ENCODE data around the gene IL17RD. TPM values are rescaled to one million over a fixed set of nuclear protein-coding genes. Genes with fewer than 3 reads are reported as not detected.

The IL17RD gene
- total and polyA plus RNA-seq, 10 of the 15 experiments (the other 5 are each of a cell fraction or from before 2014, with no cell fraction given), result 0.01 to 0.08 (median 0.04) TPM; not detected in 3

DNA sequence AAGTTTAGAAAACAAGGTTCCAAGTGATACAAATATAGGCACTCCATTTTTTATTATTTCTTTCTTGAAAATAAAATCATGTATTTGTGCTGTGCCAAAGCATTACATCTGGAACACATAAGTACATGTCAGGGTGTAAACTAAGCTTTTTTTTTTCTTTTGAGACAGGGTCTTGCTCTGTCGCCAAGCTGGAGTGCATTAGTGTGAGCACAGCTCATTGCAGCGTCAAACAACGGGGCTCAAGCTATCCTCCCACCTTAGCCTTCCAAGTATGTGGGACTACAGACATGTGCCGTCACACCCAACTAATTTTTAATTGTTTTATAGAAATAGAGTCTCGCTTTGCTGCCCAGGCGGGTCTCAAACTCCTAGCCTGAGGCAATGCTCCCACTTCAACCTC, 95.7 kb downstream of the IL17RD start:
- intact Hi-C loops (cut with micrococcal nuclease; ENCODE audit: unreplicated experiment), result loop anchor here (2.0 to 10.0 kb wide), 2 partner anchors 23 to 365 kb away; no protein-coding TSS in a partner anchor
- TF ChIP-seq, protein P1, sequence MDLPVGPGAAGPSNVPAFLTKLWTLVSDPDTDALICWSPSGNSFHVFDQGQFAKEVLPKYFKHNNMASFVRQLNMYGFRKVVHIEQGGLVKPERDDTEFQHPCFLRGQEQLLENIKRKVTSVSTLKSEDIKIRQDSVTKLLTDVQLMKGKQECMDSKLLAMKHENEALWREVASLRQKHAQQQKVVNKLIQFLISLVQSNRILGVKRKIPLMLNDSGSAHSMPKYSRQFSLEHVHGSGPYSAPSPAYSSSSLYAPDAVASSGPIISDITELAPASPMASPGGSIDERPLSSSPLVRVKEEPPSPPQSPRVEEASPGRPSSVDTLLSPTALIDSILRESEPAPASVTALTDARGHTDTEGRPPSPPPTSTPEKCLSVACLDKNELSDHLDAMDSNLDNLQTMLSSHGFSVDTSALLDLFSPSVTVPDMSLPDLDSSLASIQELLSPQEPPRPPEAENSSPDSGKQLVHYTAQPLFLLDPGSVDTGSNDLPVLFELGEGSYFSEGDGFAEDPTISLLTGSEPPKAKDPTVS (IDR thresholded peaks at IDR 0.05; ENCODE audit: low read depth, low read length), result no peak
- TF ChIP-seq BACH1 (IDR thresholded peaks at IDR 0.05; ENCODE audit: borderline replicate concordance) (no peak), CHD2 (IDR thresholded peaks at IDR 0.05; ENCODE audit: borderline replicate concordance, low read depth, low read length) (no peak), KDM1A (IDR thresholded peaks at IDR 0.05; ENCODE audit: borderline replicate concordance) (no peak)
- RAD21 ChIA-PET (ENCODE audit: unreplicated experiment), result interaction anchor here (1.3 kb wide), 1 partner anchor 269 kb away, joined by 4 read pairs; no protein-coding TSS in a partner anchor
- no TSS peak for BruUV-seq (replicated peaks)
- H3K27ac ChIP-seq (ENCODE audit: control insufficient read depth, insufficient read depth), result no peak overlapping the region
- POLR2A ChIA-PET, result interaction anchor here (0.8 to 1.2 kb wide), 2 partner anchors 8 to 23 kb away, joined by 3 read pairs; no protein-coding TSS in a partner anchor
- no peaks in the 10 kb centered on the region for H4K20me1 ChIP-seq (ENCODE audit: control insufficient read depth, insufficient read depth)
- peaks cover 4% of the 10 kb centered on the region for H3K4me1 ChIP-seq (ENCODE audit: control insufficient read depth, insufficient read depth, low read length)
- no peaks in the 10 kb centered on the region for H3K27me3 ChIP-seq (replicated peaks in 1 of 2; ENCODE audit: control insufficient read depth in 2 of 2, insufficient read depth in 2 of 2, low read length in 1 of 2)
- H2AFZ ChIP-seq (ENCODE audit: control insufficient read depth, low read depth, low read length), result no peak overlapping the region
- no peak overlapping the region for H3K4me2 ChIP-seq (ENCODE audit: control insufficient read depth, insufficient read depth)
- no peaks in the 10 kb centered on the region; the same call in 1 of the 3 replicates for H3K9me3 ChIP-seq (replicated peaks; ENCODE audit: control insufficient read depth, insufficient read depth, low read length)
- DNase-seq (ENCODE audit: low read depth, low spot score), result no peak
- no peaks in the 10 kb centered on the region for H3K79me2 ChIP-seq (ENCODE audit: control insufficient read depth, insufficient read depth, low read length)
- in situ Hi-C loops (cut with MboI), result no loop called here
- H3K9ac ChIP-seq (ENCODE audit: control insufficient read depth, insufficient read depth, low read length), result no peak overlapping the region
- SMC1A ChIA-PET (ENCODE audit: uncharacterized antibody, unreplicated experiment), result interaction anchor here (1.0 to 2.1 kb wide), 2 partner anchors 8 to 74 kb away, joined by 3 to 8 read pairs; no protein-coding TSS in a partner anchor
- 83% methylated on average over 6 of the region's 6 CpGs for WGBS (ENCODE audit: insufficient coverage, insufficient replicate concordance, low lambda C conversion rate, missing lambda C conversion rate)
- no peak for FAIRE-seq
- H3K4me3 ChIP-seq, result no peak overlapping the region
- ATAC-seq, result no peak
- H3K36me3 ChIP-seq (ENCODE audit: control insufficient read depth in 2 of 2, insufficient read depth in 2 of 2, low read length in 1 of 2), result no peaks in the 10 kb centered on the region
- CTCF ChIA-PET, result interaction anchor here (1.3 to 6.4 kb wide), 2 partner anchors 8 to 74 kb away, joined by 6 to 29 read pairs; no protein-coding TSS in a partner anchor

All from GM12878 (cell line).